Subcutaneous adipose tissue (tissue), 4 donors: Measurements from ENCODE around the gene GRIPAP1. TPM values are rescaled to one million over a fixed set of nuclear protein-coding genes. Genes with fewer than 3 reads are reported as not detected.

Experiments used
- CTCF ChIP-seq: fragments of 450-650 bp; IDR thresholded peaks from one replicate; pipeline ENCODE4 v1.5.1; 2016; ENCODE audit warnings: low read depth, mild to moderate bottlenecking, control low read depth, antibody characterized with exemption, moderate library complexity
- small RNA-seq: library from RNA; depleted of rRNA; stranded (forward); fragments of <200 nt; gene quantifications from one replicate; pipeline ENCODE3, GENCODE V24; 2016
- total RNA-seq, 4 donors: library from RNA; depleted of rRNA; stranded (reverse); fragments of >200 nt; gene quantifications; one replicate each; pipeline ENCODE4 v1.1.0, GENCODE V29; 2016

Gene GRIPAP1
- total RNA-seq, 4 donors from 2014 or later = 20.7 to 46.3 (median 33.4) TPM

- no peak for TF ChIP-seq CTCF
Observed at GRCh38 chrX:48933757-48934156, 68.3 kb downstream of the GRIPAP1 start.

DNA sequence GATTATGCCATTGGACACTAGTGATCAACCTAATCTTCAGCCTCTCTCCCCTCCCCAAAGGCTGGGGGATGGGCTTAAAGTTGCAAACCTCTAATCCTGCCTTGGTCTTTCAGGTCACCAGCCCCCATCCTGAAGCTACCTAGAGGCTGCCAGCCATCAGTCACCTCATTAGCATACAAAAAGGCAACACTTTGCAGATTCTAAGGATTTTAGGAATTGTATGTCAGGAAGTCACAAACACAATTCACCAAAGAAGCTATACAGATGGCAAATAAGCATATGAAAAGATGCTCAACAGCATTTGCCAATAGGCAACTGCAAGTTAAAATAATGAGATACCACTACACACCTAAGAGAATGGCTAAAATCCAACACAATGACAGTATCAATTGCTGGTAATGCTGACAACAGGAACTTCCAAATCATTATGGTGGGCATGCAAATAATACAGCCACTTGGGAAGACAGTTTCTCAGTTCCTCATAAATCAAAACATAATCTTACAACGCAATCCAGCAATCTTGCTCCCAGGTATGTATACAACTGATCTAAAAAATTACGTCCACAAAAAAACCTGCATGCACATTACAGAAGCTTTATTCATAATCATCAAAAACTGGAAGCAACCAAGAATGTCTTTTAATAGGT is 74.2 kb downstream of the GRIPAP1 start:
- no peak for TF ChIP-seq CTCF

DNA sequence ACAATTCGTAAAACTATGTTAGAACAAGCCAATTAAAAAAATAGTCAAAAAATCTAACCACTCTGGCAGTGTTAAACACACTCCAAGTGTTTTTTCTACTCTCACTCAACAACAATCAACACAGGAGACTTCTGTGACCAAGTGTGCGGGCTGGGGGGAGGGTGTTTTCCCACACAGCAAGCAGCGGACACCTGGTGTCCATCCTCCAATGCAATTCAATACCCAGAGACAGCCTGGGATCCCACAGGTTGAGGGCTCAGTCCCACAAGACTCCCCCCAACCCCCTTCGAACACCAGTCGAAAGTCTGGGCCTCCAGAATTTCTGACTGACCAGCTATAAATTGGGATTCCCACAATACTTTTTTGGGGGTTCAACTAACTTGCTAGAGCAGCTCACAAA is 74.9 kb downstream of the GRIPAP1 start:
- TF ChIP-seq CTCF = no peak

GRCh38 chrX:48924270-48924669 is 77.8 kb downstream of the GRIPAP1 start:
- TF ChIP-seq CTCF = no peak

- no peak for TF ChIP-seq CTCF
Observed at GRCh38 chrX:48923771-48924170, 78.3 kb downstream of the GRIPAP1 start.

Small RNA genes within 50 kb of the gene (small RNA-seq; reads per million reads assigned to genes)
- gene RNU6-722P = not detected

Other genes with a start within 250 kb of the GRIPAP1 start
- not detected for gene GLOD5, start 240.5 kb downstream of the GRIPAP1 start, total RNA-seq
- under 1 TPM in 2 of 4 donors, not detected in 2; 0.34 to 0.44 TPM for gene GATA1, start 215.7 kb downstream of the GRIPAP1 start, total RNA-seq
- 10 to 100 TPM; 24.9 to 74.6 (median 59.8) TPM for gene HDAC6, start 200.2 kb downstream of the GRIPAP1 start, total RNA-seq
- not detected for gene ERAS, start 175.8 kb downstream of the GRIPAP1 start, total RNA-seq
- gene PCSK1N, start 166.7 kb downstream of the GRIPAP1 start, total RNA-seq = under 1 TPM in 1 of 4 donors, not detected in 3; 0.44 TPM
- gene TIMM17B, start 104.5 kb downstream of the GRIPAP1 start, total RNA-seq = 10 to 100 TPM; 14.3 to 27.3 (median 22.9) TPM
- 10 to 100 TPM; 41.9 to 53.9 (median 44.3) TPM for gene PQBP1, start 104.3 kb downstream of the GRIPAP1 start, total RNA-seq
- gene SLC35A2, start 90.6 kb downstream of the GRIPAP1 start, total RNA-seq = 10 to 100 TPM in 2 of 4 donors, 1 to 10 TPM in 2; 6.6 to 13.9 (median 10.0) TPM
- 10 to 100 TPM in 1 of 4 donors, 1 to 10 TPM in 3; 3.4 to 11.7 (median 5.5) TPM for gene PIM2, start 83.2 kb downstream of the GRIPAP1 start, total RNA-seq
- gene OTUD5, start 44.7 kb downstream of the GRIPAP1 start, total RNA-seq = 10 to 100 TPM; 24.0 to 47.5 (median 29.9) TPM
- 1 to 10 TPM in 2 of 4 donors, under 1 TPM in 2; 0.49 to 1.7 (median 1.1) TPM for gene KCND1, start 30.4 kb downstream of the GRIPAP1 start, total RNA-seq
- gene TFE3, start 41.1 kb upstream of the GRIPAP1 start, total RNA-seq = 100 to 1,000 TPM in 1 of 4 donors, 10 to 100 TPM in 3; 50.9 to 148 (median 72.8) TPM
- gene CCDC120, start 56.7 kb upstream of the GRIPAP1 start, total RNA-seq = 1 to 10 TPM in 2 of 4 donors, under 1 TPM in 2; 0.44 to 3.1 (median 1.2) TPM
- 10 to 100 TPM in 2 of 4 donors, 1 to 10 TPM in 2; 5.1 to 10.6 (median 9.0) TPM for gene PRAF2, start 71.7 kb upstream of the GRIPAP1 start, total RNA-seq
- 100 to 1,000 TPM in 2 of 4 donors, 10 to 100 TPM in 2; 84.5 to 138 (median 115) TPM for gene WDR45, start 77.6 kb upstream of the GRIPAP1 start, total RNA-seq
- 10 to 100 TPM; 11.9 to 32.0 (median 19.8) TPM for gene GPKOW, start 121.5 kb upstream of the GRIPAP1 start, total RNA-seq
- gene MAGIX, start 160.5 kb upstream of the GRIPAP1 start, total RNA-seq = 1 to 10 TPM in 1 of 4 donors, under 1 TPM in 3; 0.17 to 3.0 (median 0.35) TPM
- gene PLP2, start 169.6 kb upstream of the GRIPAP1 start, total RNA-seq = 10 to 100 TPM; 19.0 to 62.0 (median 37.2) TPM
- gene PRICKLE3, start 184.1 kb upstream of the GRIPAP1 start, total RNA-seq = 10 to 100 TPM; 10.7 to 19.4 (median 13.8) TPM
- 1 to 10 TPM in 1 of 4 donors, under 1 TPM in 3; 0.16 to 2.4 (median 0.91) TPM for gene SYP, start 197.9 kb upstream of the GRIPAP1 start, total RNA-seq
- gene CACNA1F, start 231.1 kb upstream of the GRIPAP1 start, total RNA-seq = under 1 TPM; under 0.01 to 0.66 (median 0.25) TPM
- gene CCDC22, start 233.2 kb upstream of the GRIPAP1 start, total RNA-seq = 10 to 100 TPM in 3 of 4 donors, 1 to 10 TPM in 1; 6.5 to 14.1 (median 13.3) TPM